Suprapubic skin (tissue), 4 donors: ENCODE data around the gene ZDHHC16.

Experiments
- EP300 ChIP-seq: sonication (generic); formaldehyde crosslinking; IDR thresholded peaks from one replicate; pipeline ENCODE4 v1.6.1; 2017; ENCODE audit warnings: antibody characterized with exemption
- POLR2A ChIP-seq, 2 donors: fragments of 450-650 bp; IDR thresholded peaks; one replicate each; pipeline ENCODE4 v1.6.1; 2017; ENCODE audit warnings: antibody characterized with exemption in 2 of 2, mild to moderate bottlenecking in 2 of 2, moderate library complexity in 2 of 2
- POLR2AphosphoS5 ChIP-seq, 3 donors: sonication (generic); formaldehyde crosslinking; IDR thresholded peaks; one replicate each; pipeline ENCODE4 v1.6.1; 2017; ENCODE audit warnings: antibody characterized with exemption in 3 of 3
- TF ChIP-seq, protein P1 (sequence below), 2 donors: fragments of 200-600 bp in 1 of 2; fragments of 450-650 bp in 1 of 2; sonication (generic) in 1 of 2; IDR thresholded peaks; one replicate each; pipeline ENCODE4 v1.5.1; 2016 to 2019; ENCODE audit warnings: antibody characterized with exemption in 2 of 2, mild to moderate bottlenecking in 1 of 2, moderate library complexity in 1 of 2

DNA sequence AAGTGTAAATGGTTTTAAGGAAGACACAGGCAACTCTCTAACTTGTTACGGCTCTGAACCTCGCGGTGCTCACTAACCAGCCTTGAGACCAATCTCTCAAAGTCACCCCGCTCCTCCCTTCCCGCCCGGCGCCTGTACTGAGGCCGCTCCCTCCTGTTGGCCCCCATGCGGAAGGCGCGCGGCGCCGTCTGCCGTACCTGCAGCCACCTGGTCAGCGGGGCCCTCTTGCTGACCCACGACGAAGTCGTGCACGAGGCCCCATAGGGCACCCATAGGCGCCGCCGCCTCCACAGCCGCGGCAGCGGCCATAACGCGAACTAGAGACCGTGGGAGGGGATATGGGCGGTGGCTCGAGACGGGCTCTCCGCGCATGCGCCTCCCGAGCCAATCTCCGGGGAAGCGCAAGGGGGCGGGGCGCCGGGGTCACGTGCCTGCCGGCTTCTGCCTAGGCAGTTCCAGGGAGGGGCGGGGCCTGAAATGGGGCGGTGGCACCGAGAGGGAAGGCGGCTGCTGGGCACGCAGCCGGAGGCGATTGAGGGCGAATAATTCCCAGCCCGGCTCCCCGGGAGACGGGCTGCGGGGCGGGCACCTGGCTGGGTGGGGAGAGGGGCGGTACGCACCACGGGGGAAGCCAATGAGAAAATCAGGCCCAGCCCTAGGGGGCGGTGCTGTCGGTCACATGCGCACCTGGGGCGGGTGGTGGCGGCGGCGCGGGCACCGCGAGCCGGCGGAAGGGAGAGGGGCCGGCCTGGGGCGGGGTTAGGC is 52.3 kb downstream of the ZDHHC16 start, which contains the start of gene MMS19:
- TF ChIP-seq, protein P1, sequence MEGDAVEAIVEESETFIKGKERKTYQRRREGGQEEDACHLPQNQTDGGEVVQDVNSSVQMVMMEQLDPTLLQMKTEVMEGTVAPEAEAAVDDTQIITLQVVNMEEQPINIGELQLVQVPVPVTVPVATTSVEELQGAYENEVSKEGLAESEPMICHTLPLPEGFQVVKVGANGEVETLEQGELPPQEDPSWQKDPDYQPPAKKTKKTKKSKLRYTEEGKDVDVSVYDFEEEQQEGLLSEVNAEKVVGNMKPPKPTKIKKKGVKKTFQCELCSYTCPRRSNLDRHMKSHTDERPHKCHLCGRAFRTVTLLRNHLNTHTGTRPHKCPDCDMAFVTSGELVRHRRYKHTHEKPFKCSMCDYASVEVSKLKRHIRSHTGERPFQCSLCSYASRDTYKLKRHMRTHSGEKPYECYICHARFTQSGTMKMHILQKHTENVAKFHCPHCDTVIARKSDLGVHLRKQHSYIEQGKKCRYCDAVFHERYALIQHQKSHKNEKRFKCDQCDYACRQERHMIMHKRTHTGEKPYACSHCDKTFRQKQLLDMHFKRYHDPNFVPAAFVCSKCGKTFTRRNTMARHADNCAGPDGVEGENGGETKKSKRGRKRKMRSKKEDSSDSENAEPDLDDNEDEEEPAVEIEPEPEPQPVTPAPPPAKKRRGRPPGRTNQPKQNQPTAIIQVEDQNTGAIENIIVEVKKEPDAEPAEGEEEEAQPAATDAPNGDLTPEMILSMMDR (IDR thresholded peaks at IDR 0.05), result peak in 1 of 2 donors; percentile 8
- TF ChIP-seq POLR2A (IDR thresholded peaks at IDR 0.05) (peak in 1 of 2 donors; percentile 65), POLR2AphosphoS5 (IDR thresholded peaks at IDR 0.05) (peak in 2 of 3 donors; percentile 13 to 45), EP300 (no peak)
